Adrenal gland (tissue), 5 donors: ENCODE data around the gene SCGB1C1.

Experiments
- POLR2A ChIP-seq, 2 donors: fragments of 450-650 bp; IDR thresholded peaks; one replicate each; pipeline ENCODE4 v1.6.1; 2017; ENCODE audit warnings: antibody characterized with exemption in 2 of 2, mild to moderate bottlenecking in 2 of 2, moderate library complexity in 1 of 2
- TF ChIP-seq, protein P1 (sequence below), 6 experiments: fragments of 450-650 bp in 4 of 6; fragments of 200-600 bp in 2 of 6; sonication (generic) in 1 of 6; IDR thresholded peaks; 1 replicate in 5 of 6; 2 replicates in 1 of 6; pipeline versions ENCODE4 v1.5.1 to v1.8.0; 2016 to 2021; ENCODE audit warnings: antibody characterized with exemption in 6 of 6, mild to moderate bottlenecking in 2 of 6, moderate library complexity in 1 of 6
- donor health status: DM: no; HTN: no; CAD: no.

DNA sequence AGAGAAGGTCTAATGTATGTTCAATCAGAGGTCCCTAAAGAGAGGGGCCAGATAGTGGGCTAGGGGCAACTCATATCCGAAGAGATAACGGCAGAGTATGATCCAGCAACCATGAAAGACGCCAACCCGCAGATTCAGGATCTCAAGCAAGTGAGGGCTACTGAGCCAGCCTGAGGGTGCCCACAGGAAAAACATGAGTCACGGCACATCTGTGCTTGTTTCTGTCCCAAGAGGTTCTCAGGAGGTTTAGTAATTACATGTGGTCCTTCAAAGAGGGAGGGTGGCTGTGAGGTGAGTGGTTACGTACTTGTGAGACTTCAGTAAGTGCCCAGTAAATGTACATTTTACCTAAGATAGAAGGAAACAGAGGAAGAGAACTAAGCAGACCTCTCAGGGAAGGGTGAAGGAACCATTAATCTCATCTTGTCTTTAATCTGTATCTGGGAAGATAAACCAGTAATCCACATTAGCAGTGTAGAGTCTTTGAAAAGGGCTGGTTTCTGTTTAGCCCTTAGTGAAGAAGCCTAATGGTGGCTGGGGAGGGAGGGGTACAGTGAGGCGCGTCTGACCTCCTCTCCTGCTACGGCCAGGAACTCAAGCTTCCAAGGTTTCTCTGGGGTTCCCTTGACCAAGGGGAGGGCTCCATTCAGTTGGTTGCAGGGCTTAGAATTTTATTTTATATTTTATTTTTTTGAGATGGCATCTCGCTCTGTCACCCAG, 33.0 kb downstream of the SCGB1C1 start:
- TF ChIP-seq, protein P1, sequence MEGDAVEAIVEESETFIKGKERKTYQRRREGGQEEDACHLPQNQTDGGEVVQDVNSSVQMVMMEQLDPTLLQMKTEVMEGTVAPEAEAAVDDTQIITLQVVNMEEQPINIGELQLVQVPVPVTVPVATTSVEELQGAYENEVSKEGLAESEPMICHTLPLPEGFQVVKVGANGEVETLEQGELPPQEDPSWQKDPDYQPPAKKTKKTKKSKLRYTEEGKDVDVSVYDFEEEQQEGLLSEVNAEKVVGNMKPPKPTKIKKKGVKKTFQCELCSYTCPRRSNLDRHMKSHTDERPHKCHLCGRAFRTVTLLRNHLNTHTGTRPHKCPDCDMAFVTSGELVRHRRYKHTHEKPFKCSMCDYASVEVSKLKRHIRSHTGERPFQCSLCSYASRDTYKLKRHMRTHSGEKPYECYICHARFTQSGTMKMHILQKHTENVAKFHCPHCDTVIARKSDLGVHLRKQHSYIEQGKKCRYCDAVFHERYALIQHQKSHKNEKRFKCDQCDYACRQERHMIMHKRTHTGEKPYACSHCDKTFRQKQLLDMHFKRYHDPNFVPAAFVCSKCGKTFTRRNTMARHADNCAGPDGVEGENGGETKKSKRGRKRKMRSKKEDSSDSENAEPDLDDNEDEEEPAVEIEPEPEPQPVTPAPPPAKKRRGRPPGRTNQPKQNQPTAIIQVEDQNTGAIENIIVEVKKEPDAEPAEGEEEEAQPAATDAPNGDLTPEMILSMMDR (IDR thresholded peaks at IDR 0.05) = no peak
- TF ChIP-seq POLR2A (IDR thresholded peaks at IDR 0.05) = no peak
